ENCODE measurements around the gene CCNI. TPM values are rescaled to one million over a fixed set of nuclear protein-coding genes. Genes with fewer than 3 reads are reported as not detected.

CCNI gene
- total and polyA plus RNA-seq, 9 donors, result 220 to 772 (median 355) TPM

GRCh38 chr4:77065382-77065781 is 10.4 kb downstream of the CCNI start:
- intact Hi-C loops (cut with DNase I), result no loop called here
- H3K4me1 ChIP-seq (ENCODE audit: insufficient read depth), result peaks cover 3% of the 10 kb centered on the region
- 91 to 92% (median 91%) methylated on average over 1 of the region's 1 CpG for WGBS, 3 donors

GRCh38 chr4:77062856-77063255 is 12.9 kb downstream of the CCNI start:
- TF ChIP-seq EP300 (IDR thresholded peaks at IDR 0.05) (no peak), POLR2A (IDR thresholded peaks at IDR 0.05) (no peak), CTCF (IDR thresholded peaks at IDR 0.05) (no peak)
- Histone ChIP-seq H3K36me3 (no peaks in the 10 kb centered on the region), H3K27ac (no peak overlapping the region), H3K4me1 (ENCODE audit: insufficient read depth) (no peaks in the 10 kb centered on the region), H3K9me3 (no peaks in the 10 kb centered on the region), H3K4me3 (no peak overlapping the region), H3K27me3 (no peaks in the 10 kb centered on the region)
- intact Hi-C loops (cut with DNase I), result no loop called here
- DNase-seq, result no peak

More at GRCh38 chr4:77065382-77065781, 10.4 kb downstream of the CCNI start:
- TF ChIP-seq CTCF (IDR thresholded peaks at IDR 0.05) (no peak), POLR2A (IDR thresholded peaks at IDR 0.05) (no peak), EP300 (IDR thresholded peaks at IDR 0.05) (no peak)
- DNase-seq, result no peak
- Histone ChIP-seq H3K9me3 (no peaks in the 10 kb centered on the region), H3K4me3 (no peak overlapping the region), H3K27ac (no peak overlapping the region), H3K36me3 (no peaks in the 10 kb centered on the region), H3K27me3 (no peaks in the 10 kb centered on the region)

- TF ChIP-seq EP300 (IDR thresholded peaks at IDR 0.05) (no peak), POLR2A (IDR thresholded peaks at IDR 0.05) (no peak), CTCF (IDR thresholded peaks at IDR 0.05) (no peak)
- WGBS, 3 donors, result 91 to 93% (median 92%) methylated on average over 3 of the region's 3 CpGs
- Histone ChIP-seq H3K27ac (no peak overlapping the region), H3K4me3 (no peak overlapping the region), H3K9me3 (no peaks in the 10 kb centered on the region), H3K36me3 (no peaks in the 10 kb centered on the region), H3K4me1 (ENCODE audit: insufficient read depth) (no peaks in the 10 kb centered on the region), H3K27me3 (no peaks in the 10 kb centered on the region)
- DNase-seq, result peak in 2 of 5 donors; percentile 40 to 41
- intact Hi-C loops (cut with DNase I), result no loop called here
Measured at GRCh38 chr4:77052352-77052751, 23.4 kb downstream of the CCNI start.

- TF ChIP-seq CTCF (IDR thresholded peaks at IDR 0.05) (no peak), EP300 (IDR thresholded peaks at IDR 0.05) (no peak), POLR2A (IDR thresholded peaks at IDR 0.05) (no peak)
- no peaks in the 10 kb centered on the region for H3K27me3 ChIP-seq
- no peaks in the 10 kb centered on the region for H3K36me3 ChIP-seq
- DNase-seq, result no peak
- H3K9me3 ChIP-seq, result no peaks in the 10 kb centered on the region
- H3K4me1 ChIP-seq (ENCODE audit: insufficient read depth), result no peaks in the 10 kb centered on the region
- H3K27ac ChIP-seq, result no peak overlapping the region
- intact Hi-C loops (cut with DNase I), result no loop called here
- H3K4me3 ChIP-seq, result no peak overlapping the region
- WGBS, 3 donors, result 76 to 79% (median 78%) methylated on average over 3 of the region's 3 CpGs
Measured at GRCh38 chr4:77050962-77051361, 24.8 kb downstream of the CCNI start.

- Histone ChIP-seq H3K4me3 (no peak overlapping the region), H3K27ac (no peak overlapping the region), H3K27me3 (no peaks in the 10 kb centered on the region), H3K36me3 (no peaks in the 10 kb centered on the region), H3K4me1 (ENCODE audit: insufficient read depth) (no peaks in the 10 kb centered on the region), H3K9me3 (no peaks in the 10 kb centered on the region)
- intact Hi-C loops (cut with DNase I), result no loop called here
- TF ChIP-seq CTCF (IDR thresholded peaks at IDR 0.05) (no peak), EP300 (IDR thresholded peaks at IDR 0.05) (no peak), POLR2A (IDR thresholded peaks at IDR 0.05) (no peak)
- DNase-seq, result no peak
Measured at GRCh38 chr4:77047037-77047436, 28.8 kb downstream of the CCNI start.
